Measurements from ENCODE around the gene EMP3.

EMP3 gene

DNA sequence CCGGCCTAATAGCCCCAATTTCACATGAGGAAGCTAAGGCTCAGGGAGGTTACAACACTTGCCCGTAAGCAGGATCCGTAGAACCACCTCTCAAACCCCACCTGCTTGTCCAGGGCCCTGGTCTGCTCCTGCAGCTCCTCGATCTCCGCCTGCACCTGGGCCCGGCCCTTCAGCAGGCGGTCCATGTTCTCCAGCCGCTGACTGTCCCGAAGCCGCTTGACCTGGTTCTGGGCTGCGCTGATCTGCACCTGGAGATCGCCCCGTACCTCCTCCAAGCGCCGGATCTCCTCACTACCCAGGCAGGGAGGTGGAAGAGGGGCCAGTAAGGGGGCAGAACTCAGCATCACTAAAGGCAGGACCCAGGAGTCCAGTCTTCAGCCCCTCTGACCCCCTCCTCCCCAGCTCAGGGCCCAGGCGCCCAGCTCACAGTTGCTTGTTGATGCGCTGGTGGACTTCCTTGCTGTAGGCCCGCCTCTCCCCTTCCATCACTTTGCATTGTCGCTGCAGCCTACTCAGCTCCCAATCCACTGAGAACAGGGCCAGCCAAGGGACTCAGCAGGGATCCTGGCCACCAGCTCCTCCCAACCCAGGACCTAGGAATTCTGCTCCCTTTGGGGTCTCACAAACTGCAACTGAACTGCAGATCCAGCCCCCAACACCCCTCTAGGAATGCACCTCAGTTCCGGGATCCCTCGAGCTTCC lies 6.9 kb upstream of the EMP3 start:
- DNase-seq, result no peak

- DNase-seq, result peak; percentile 61
Observed at GRCh38 chr19:48319647-48320541, 5.5 kb upstream of the EMP3 start.

- DNase-seq, result peak; percentile 84
Observed at GRCh38 chr19:48321372-48321621, 4.1 kb upstream of the EMP3 start.

DNA sequence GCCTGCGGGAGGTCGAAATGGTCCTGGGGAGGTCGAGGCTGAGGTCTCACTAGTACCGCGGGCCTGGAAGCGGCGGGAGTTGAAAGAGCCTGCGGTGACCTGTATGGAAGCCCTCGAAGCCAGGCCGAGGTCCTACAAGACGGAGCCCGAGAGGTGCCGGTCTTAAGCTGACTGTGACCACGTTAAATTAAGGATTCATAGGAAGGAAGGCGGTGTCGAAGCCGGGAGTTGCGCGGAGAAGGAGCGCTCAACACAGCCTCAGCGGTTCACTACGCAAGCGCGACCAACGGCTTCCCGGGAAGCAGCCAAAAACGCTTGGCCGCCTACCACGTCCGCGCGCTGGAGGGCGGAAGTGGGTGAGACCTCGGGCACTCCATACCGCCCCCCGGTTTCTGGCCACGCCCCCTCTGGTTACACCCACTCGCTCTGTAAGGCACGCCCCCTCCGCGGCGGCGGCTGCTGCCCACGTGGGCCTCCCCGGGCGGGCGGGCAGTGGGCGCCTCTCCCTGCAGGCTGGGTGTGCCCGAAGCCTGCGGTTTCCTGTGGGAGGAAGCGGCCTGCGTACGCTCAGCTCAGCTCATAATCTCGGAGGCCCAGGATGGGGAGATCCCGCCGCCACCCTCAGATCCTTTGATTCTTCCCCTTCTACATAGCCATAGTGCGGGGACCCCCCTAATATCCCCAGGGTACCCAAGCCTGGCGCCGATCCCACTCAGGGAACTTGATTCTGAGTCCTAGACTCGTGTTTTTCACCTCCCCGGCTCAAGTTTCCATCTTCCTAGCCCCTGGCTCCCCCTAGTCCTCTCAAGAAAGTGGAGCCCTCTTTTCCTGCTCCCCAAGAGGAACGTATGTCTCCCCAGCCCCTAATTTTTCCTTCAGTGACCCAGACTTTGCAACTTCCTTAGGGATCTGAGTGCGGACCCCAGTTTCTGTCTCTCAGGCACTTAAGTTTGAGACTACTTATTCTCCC lies 3.4 kb upstream of the EMP3 start:
- peak; percentile 95 for DNase-seq

DNA sequence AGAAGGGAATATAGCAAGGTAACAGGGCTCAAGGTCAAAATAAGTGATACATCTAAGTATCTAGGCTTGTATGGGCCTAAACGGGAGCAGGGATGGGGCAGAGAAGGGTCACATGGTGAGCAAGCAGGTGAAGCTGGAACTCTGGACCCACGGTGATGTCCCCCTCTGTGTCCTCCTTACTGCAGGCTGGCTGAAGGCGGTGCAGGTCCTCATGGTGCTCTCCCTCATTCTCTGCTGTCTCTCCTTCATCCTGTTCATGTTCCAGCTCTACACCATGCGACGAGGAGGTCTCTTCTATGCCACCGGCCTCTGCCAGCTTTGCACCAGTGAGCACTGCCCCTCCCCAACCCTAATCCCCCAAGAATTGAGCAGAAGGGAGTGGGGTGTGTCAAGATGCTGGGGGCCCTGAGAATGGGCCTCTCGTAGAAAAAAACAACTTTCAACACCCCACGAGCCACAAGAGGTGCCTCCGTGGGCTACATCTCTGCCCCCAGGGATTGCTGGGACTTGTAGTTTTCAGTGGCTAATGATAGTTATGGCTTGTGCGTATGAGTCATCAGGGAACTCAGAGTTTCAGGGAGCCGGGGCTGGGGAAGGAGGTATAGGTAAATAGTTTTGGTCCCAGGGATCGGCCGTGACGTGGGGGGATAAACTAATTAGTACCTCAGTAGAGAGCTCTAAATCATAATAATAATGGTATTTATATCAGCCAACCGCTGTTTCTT lies 4.0 kb downstream of the EMP3 start:
- no peak for DNase-seq

DNA sequence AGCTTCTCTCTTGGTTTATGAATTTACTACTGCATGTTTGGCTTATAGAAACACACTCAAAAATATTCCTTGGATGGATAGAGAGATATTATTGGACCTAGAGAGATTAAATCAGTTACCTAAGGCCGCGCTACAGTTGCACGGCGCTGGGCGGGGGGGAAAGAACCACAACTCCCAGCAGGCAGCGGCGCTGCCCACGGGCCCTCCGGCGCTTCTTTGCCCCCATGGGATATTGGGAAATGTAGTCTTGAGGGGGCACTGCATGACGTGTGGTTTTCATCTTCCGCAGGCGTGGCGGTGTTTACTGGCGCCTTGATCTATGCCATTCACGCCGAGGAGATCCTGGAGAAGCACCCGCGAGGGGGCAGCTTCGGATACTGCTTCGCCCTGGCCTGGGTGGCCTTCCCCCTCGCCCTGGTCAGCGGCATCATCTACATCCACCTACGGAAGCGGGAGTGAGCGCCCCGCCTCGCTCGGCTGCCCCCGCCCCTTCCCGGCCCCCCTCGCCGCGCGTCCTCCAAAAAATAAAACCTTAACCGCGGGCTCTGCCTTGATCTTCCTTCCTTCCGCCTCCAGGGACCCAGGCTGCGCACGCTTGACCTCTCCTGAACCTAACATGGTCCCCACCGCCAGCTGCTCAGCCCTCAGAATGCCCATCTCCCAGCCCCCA lies 4.8 kb downstream of the EMP3 start:
- DNase-seq, result peak; percentile 91

DNA sequence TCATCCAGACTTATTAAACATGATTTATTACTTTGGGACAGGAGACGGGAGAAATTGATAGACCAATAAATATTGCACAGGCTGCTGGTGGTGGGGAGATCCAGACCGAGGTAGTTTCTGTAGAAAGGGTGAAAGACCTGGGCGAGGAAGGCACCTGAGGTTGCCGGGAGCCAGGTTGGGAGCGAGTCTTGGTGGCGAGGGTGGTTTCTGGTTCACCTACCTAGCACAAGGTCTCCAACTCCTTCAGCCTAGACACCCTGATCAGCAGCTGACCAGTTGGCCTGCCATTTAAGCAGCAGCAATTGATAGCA lies 7.0 kb downstream of the EMP3 start:
- DNase-seq, result no peak

DNA sequence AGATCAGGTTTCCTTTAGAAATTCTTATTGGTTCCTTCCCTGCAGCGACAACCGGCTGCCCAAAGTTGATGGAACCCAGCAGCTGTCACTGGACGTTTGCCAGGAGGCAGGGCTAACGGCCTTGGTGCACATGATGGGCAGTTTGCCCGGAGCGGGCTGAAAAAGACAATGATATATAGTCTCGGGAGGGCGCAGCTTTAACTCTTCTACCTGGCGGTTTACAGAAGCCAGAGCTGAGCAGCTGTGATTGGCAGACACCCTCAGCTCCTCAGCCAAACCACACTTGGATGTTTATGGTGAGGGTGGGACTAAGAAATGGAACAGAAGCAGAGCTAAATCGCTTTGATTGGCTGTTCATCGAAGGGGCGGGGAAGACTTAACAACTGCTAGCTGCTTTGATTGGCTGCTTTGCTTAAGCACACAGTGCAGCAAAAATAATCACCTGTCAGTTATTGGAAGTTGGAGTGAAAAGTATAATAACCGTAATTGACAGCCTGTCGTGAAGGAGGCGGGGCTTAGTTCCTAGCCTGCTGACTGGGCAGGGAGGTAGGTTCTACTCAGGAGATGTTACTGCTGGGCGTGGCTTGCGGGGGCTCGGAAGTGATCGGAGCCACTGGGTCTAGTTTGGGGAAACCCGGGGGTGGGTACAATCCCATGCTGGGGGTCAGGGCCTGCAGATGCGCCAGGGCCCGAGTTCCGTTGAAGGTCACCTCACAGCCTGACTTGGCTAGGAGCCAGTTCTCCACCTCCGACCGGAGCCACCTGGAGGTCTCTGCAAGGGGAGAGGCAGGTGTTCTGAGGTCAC lies 7.5 kb downstream of the EMP3 start:
- peak; percentile 100 for DNase-seq

DNA sequence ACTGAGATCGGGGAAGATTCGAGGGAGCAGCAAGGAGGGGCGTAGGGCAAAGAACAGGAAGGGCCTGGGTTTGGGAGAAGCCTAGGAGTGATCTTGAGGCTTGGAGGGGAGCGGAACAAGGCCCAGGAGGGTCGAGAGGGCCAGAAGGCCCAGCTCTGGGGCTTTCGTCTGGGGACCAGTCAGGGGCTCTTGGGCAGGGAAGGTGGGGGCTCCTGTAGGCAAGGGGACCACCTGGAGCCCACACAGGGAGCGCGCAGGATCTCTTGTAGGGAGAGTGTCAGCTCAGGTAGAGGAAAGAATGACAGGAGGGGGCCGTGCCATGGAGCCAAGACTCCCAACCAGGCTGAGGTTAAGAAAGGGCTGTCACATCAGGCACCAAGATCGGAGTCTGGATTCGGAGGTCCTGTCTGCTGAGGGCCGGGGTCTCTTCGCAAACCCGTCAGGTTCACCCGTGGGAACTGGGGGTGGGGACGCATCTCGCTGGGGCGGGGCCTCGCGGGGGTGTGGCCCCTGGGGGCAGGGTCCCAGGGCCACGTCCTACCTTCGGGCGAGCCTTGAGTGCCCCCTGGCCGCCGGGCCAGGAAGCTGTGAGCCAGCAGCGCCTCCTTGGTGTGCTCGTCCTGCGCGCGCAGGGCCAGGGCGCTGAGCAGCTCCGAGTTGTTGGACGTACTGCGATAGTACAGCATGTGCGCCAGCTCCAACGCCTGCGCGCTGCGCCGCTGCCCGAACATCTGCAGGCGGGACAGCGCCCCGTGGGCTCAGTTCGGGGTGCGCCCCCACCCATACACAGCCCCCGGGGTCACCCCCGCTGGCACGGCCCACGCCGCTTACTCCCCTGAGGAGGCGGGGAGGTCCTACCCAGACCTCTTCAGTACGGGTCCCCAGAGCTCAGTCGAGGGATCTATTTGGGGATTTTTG lies 8.4 kb downstream of the EMP3 start:
- peak; percentile 54 for DNase-seq

GRCh38 chr19:48338253-48338755 lies 13.0 kb downstream of the EMP3 start:
- no peak for DNase-seq

DNA sequence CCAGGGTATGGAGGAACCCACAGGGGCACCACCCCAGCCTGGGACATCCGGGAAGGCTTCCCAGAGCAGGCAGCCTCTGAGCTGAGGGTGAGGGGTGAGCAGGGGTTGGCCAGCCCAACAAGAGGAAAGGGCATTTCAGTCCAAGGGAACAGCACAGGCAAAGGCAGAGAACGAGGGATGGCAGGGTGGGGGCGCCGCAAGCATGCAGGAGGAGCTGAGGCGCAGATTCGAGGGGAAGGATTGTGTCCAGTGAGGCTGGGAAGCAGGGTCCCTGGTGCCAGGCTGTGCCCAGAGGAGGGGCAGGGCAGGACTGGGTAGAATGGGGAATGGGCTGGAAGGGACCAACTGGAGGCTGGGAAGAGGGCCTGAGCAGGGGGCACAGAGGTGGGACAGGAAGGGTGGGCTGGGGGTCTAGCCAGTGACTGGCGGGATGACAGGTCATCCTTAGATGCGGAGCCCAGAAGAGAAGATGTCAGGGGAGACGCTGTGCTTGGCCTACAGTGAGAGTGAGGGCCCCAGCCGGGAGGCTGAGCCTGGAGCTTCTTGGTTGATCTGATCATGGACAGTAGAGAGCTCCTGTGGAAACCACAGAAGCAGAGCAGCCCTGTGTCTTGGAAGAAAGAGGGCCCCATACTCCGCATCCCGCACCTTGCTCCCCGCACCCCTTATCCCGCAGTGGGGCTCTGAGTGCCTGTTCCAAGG lies 13.6 kb downstream of the EMP3 start:
- DNase-seq, result no peak

GRCh38 chr19:48340995-48341394 lies 15.6 kb downstream of the EMP3 start:
- peak; percentile 99 for DNase-seq

- no peak for DNase-seq
Observed at GRCh38 chr19:48341515-48342413, 16.4 kb downstream of the EMP3 start.

- DNase-seq, result no peak
Observed at GRCh38 chr19:48342414-48342738, 17.0 kb downstream of the EMP3 start.

DNA sequence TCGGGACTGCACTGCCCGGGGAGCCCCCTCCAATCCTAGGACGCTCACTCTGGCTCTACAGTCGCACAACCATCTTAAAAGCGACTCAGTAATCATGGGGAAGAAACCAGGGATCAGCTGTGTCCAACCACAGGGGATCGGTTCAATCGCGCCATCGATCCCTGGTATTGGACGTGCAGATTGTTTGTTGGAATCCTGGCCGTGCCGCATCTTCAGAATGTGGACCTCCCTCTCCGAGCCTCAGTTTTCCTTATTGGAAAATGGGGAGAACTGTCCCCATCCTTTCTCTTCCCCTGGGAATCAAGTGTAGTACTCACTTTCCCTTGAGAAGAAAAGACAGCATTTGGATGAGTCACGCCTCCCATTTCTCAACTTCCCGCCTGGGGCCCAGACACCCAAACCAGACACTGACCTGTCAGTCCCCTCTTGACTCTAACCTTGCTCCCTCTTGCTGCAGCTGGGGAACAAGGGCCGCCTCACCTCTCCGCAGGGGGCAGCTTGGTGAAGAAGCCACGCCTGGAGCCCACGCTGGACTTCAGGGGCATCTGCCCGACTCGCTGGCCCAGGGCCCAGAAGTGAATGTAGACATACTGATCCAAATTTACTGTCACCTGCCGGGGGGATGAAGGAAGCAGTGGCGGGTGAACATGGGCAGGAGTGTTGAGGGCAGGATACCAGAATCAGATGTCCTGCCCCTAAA lies 17.6 kb downstream of the EMP3 start:
- no peak for DNase-seq

GRCh38 chr19:48344892-48345291 lies 19.5 kb downstream of the EMP3 start:
- DNase-seq, result no peak

- no peak for DNase-seq
Observed at GRCh38 chr19:48346191-48346590, 20.8 kb downstream of the EMP3 start.

DNA sequence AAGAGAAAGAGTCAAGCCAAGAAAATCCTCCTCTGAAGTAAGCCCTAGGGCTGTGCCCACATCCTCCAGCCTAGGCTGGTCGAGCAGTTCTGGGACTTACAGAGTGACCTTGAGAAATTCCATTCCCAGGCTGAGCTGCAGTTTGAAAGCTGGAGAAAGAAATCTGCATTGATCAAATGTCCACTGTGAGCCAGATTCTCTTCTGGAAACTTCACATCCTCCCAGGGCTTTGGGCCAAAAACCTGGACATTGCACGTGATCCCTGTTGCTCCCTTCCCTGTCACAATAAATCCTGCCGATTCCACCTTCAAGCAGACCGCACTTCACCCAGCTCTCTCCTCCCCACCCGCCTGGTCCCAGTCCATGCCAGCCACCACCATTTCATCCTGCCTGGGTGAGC lies 22.7 kb downstream of the EMP3 start:
- DNase-seq, result no peak
